Glutamatergic neuron (in vitro differentiated cells): ENCODE measurements around the gene MRPL36. TPM values are rescaled to one million over a fixed set of nuclear protein-coding genes. Genes with fewer than 3 reads are reported as not detected.

ENCODE experiments used
- DNase-seq: peaks from one replicate; pipeline ENCODE4 v3.0.0; 2022
- H3K27ac Mint-ChIP-seq: one replicate; pipeline ENCODE4 v1.8.0; 2020; ENCODE audit warnings: mild to moderate bottlenecking, mixed read lengths, inconsistent platforms; ENCODE audit not compliant: unreplicated experiment
- H3K27me3 Mint-ChIP-seq: one replicate; pipeline ENCODE4 v1.8.0; 2020; ENCODE audit warnings: mild to moderate bottlenecking, moderate library complexity, mixed read lengths, inconsistent platforms; ENCODE audit not compliant: unreplicated experiment
- H3K36me3 Mint-ChIP-seq: one replicate; pipeline ENCODE4 v1.8.0; 2020; ENCODE audit warnings: mild to moderate bottlenecking, mixed read lengths, inconsistent platforms; ENCODE audit not compliant: unreplicated experiment
- H3K4me1 Mint-ChIP-seq: one replicate; pipeline ENCODE4 v1.8.0; 2020; ENCODE audit warnings: mild to moderate bottlenecking, low read depth, mixed read lengths, inconsistent platforms; ENCODE audit not compliant: unreplicated experiment
- H3K4me3 Mint-ChIP-seq: one replicate; pipeline ENCODE4 v1.8.0; 2020; ENCODE audit warnings: mild to moderate bottlenecking, mixed read lengths, inconsistent platforms; ENCODE audit not compliant: unreplicated experiment
- H3K9me3 Mint-ChIP-seq: one replicate; pipeline ENCODE4 v1.8.0; 2020; ENCODE audit warnings: mild to moderate bottlenecking, moderate library complexity, mixed read lengths, inconsistent platforms; ENCODE audit not compliant: unreplicated experiment
- CTCF ChIP-seq: fragments of 200-600 bp; sonication (generic); IDR thresholded peaks from one replicate; pipeline ENCODE4 v1.5.0; 2021; ENCODE audit not compliant: partially characterized antibody, unreplicated experiment
- total RNA-seq: library from RNA; stranded (reverse); fragmentation: NEBNext Ultra II Directional; extraction: Animal tissue kit (Norgen Biotek cat#: 25700); gene quantifications from one replicate; pipeline ENCODE4 v1.2.1, GENCODE V29; 2021; ENCODE audit not compliant: unreplicated experiment

MRPL36 gene
- total RNA-seq, 1 donor from 2014 or later, result 40.0 TPM

- H3K27me3 Mint-ChIP-seq, result no peaks in the 10 kb centered on the region
- H3K36me3 Mint-ChIP-seq, result no peaks in the 10 kb centered on the region
- H3K9me3 Mint-ChIP-seq, result no peaks in the 10 kb centered on the region
- H3K4me3 Mint-ChIP-seq, result no peak overlapping the region
- H3K4me1 Mint-ChIP-seq, result peaks cover 6% of the 10 kb centered on the region
- no peak for DNase-seq
- TF ChIP-seq CTCF, result no peak
- H3K27ac Mint-ChIP-seq, result no peak overlapping the region
Observed at GRCh38 chr5:1788200-1788599, 11.4 kb downstream of the MRPL36 start.

GRCh38 chr5:1787472-1788047 is 12.1 kb downstream of the MRPL36 start:
- no peaks in the 10 kb centered on the region for H3K27me3 Mint-ChIP-seq
- TF ChIP-seq CTCF, result no peak
- no peaks in the 10 kb centered on the region for H3K36me3 Mint-ChIP-seq
- peaks cover 12% of the 10 kb centered on the region for H3K4me1 Mint-ChIP-seq
- H3K27ac Mint-ChIP-seq, result no peak overlapping the region
- no peak overlapping the region for H3K4me3 Mint-ChIP-seq
- DNase-seq, result no peak
- peaks cover 1% of the 10 kb centered on the region for H3K9me3 Mint-ChIP-seq

GRCh38 chr5:1786621-1787471 is 12.8 kb downstream of the MRPL36 start:
- Mint-ChIP-seq H3K4me3 (no peak overlapping the region), H3K27me3 (no peaks in the 10 kb centered on the region), H3K27ac (no peak overlapping the region), H3K9me3 (peaks cover 1% of the 10 kb centered on the region), H3K4me1 (peaks cover 16% of the 10 kb centered on the region), H3K36me3 (no peaks in the 10 kb centered on the region)
- TF ChIP-seq CTCF, result no peak
- no peak for DNase-seq

- Mint-ChIP-seq H3K4me1 (peaks cover 16% of the 10 kb centered on the region), H3K4me3 (no peak overlapping the region), H3K27me3 (no peaks in the 10 kb centered on the region), H3K27ac (no peak overlapping the region), H3K36me3 (no peaks in the 10 kb centered on the region), H3K9me3 (peaks cover 1% of the 10 kb centered on the region)
- no peak for TF ChIP-seq CTCF
- DNase-seq, result no peak
Observed at GRCh38 chr5:1785984-1786383, 13.7 kb downstream of the MRPL36 start.

- no peak for TF ChIP-seq CTCF
Observed at GRCh38 chr5:1785062-1785461, 14.6 kb downstream of the MRPL36 start.

More at GRCh38 chr5:1785062-1785461, 14.6 kb downstream of the MRPL36 start:
- Mint-ChIP-seq H3K27ac (no peak overlapping the region), H3K36me3 (no peaks in the 10 kb centered on the region), H3K9me3 (peaks cover 1% of the 10 kb centered on the region), H3K4me1 (peaks cover 10% of the 10 kb centered on the region), H3K4me3 (no peak overlapping the region), H3K27me3 (peaks cover 2% of the 10 kb centered on the region)
- no peak for DNase-seq
